ENCODE data around the gene ACKR2.

Gene ACKR2

DNA sequence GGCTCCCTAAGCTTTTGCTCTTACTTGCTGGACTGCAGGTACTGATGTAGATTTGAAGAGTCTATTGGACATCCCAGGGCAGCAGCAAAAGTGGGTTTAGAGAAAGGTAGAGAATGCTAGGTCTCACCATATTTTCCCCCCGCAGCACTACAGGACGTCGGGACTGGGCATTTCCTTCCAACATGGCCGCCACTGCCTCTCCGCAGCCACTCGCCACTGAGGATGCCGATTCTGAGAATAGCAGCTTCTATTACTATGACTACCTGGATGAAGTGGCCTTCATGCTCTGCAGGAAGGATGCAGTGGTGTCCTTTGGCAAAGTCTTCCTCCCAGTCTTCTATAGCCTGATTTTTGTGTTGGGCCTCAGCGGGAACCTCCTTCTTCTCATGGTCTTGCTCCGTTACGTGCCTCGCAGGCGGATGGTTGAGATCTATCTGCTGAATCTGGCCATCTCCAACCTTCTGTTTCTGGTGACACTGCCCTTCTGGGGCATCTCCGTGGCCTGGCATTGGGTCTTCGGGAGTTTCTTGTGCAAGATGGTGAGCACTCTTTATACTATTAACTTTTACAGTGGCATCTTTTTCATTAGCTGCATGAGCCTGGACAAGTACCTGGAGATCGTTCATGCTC is 55.2 kb downstream of the ACKR2 start:
- TF ChIP-seq, protein P1, sequence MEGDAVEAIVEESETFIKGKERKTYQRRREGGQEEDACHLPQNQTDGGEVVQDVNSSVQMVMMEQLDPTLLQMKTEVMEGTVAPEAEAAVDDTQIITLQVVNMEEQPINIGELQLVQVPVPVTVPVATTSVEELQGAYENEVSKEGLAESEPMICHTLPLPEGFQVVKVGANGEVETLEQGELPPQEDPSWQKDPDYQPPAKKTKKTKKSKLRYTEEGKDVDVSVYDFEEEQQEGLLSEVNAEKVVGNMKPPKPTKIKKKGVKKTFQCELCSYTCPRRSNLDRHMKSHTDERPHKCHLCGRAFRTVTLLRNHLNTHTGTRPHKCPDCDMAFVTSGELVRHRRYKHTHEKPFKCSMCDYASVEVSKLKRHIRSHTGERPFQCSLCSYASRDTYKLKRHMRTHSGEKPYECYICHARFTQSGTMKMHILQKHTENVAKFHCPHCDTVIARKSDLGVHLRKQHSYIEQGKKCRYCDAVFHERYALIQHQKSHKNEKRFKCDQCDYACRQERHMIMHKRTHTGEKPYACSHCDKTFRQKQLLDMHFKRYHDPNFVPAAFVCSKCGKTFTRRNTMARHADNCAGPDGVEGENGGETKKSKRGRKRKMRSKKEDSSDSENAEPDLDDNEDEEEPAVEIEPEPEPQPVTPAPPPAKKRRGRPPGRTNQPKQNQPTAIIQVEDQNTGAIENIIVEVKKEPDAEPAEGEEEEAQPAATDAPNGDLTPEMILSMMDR (IDR thresholded peaks at IDR 0.05; ENCODE audit: borderline replicate concordance, control extremely low read depth, extremely low read depth, insufficient read depth, missing control alignments): no peak
- in situ Hi-C loops (cut with MboI; ENCODE audit: low sequenced_read_pairs, unreplicated experiment): no loop called here
- no peak for DNase-seq (ENCODE audit: low spot score)

- in situ Hi-C loops (cut with MboI; ENCODE audit: low sequenced_read_pairs, unreplicated experiment): no loop called here
- no peak for DNase-seq (ENCODE audit: low spot score)
- TF ChIP-seq, protein P1 (IDR thresholded peaks at IDR 0.05; ENCODE audit: borderline replicate concordance, control extremely low read depth, extremely low read depth, insufficient read depth, missing control alignments): no peak
These were observed 56.0 kb downstream of the ACKR2 start for GRCh38 chr3:42865256-42865655.

DNA sequence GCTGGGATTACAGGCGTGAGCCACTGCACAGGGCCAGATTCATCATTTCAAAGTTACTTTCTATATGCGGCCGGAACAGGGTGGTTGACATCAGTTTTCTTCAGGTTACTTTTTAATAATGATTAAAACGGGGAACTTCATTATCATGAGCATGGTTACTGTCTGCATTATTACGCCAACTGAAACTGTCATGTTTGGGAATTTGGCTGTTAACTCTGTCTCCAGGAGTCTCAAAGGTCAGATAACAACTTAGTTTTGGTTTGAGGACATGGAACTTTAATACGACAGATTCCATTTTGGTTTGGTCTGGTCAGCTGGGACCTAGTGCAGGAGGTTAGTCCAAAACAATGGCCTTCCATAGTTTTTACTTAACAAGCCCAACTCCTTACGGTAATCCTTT is 57.9 kb downstream of the ACKR2 start:
- TF ChIP-seq, protein P1 (IDR thresholded peaks at IDR 0.05; ENCODE audit: borderline replicate concordance, control extremely low read depth, extremely low read depth, insufficient read depth, missing control alignments): no peak
- in situ Hi-C loops (cut with MboI; ENCODE audit: low sequenced_read_pairs, unreplicated experiment): no loop called here
- no peak for DNase-seq (ENCODE audit: low spot score)

- in situ Hi-C loops (cut with MboI; ENCODE audit: low sequenced_read_pairs, unreplicated experiment): no loop called here
- TF ChIP-seq, protein P1 (IDR thresholded peaks at IDR 0.05; ENCODE audit: borderline replicate concordance, control extremely low read depth, extremely low read depth, insufficient read depth, missing control alignments): no peak
- no peak for DNase-seq (ENCODE audit: low spot score)
These were observed 59.6 kb downstream of the ACKR2 start for GRCh38 chr3:42868841-42869240.

- in situ Hi-C loops (cut with MboI; ENCODE audit: low sequenced_read_pairs, unreplicated experiment): no loop called here
- TF ChIP-seq, protein P1 (IDR thresholded peaks at IDR 0.05; ENCODE audit: borderline replicate concordance, control extremely low read depth, extremely low read depth, insufficient read depth, missing control alignments): no peak
- DNase-seq (ENCODE audit: low spot score): no peak
These were observed 62.4 kb downstream of the ACKR2 start for GRCh38 chr3:42871592-42872196.

- in situ Hi-C loops (cut with MboI; ENCODE audit: low sequenced_read_pairs, unreplicated experiment): no loop called here
- DNase-seq (ENCODE audit: low spot score): no peak
- TF ChIP-seq, protein P1 (IDR thresholded peaks at IDR 0.05; ENCODE audit: borderline replicate concordance, control extremely low read depth, extremely low read depth, insufficient read depth, missing control alignments): no peak
These were observed 63.5 kb downstream of the ACKR2 start for GRCh38 chr3:42872718-42873117.

Data from GM13976 (cell line).